OCI-LY3 (cell line): ENCODE results near the gene CAMK1D.

ENCODE experiments used
- H2AFZ ChIP-seq: fragments of 200-600, 300-600 bp; shearing (Covaris generic); 2 replicates; pipeline ENCODE4 v1.6.0; 2014; ENCODE audit warnings: antibody characterized with exemption, low read depth, low read length
- H3K27ac ChIP-seq: fragments of 200-600, 300-600 bp; sonication (generic); 2 replicates; pipeline ENCODE4 v1.5.1; 2014; ENCODE audit warnings: mild to moderate bottlenecking, low read length, moderate library complexity, mixed read lengths
- H3K27me3 ChIP-seq: fragments of 200-600, 300-600 bp; sonication (generic); 2 replicates; pipeline ENCODE4 v1.6.1; 2014; ENCODE audit warnings: low read depth, low read length, mixed read lengths
- H3K36me3 ChIP-seq: fragments of 200-600, 300-600 bp; sonication (generic); replicated peaks from 2 replicates; pipeline ENCODE3; 2014; ENCODE audit warnings: low read depth, low read length, mixed read lengths
- H3K4me1 ChIP-seq: fragments of 300-600, 200-600 bp; sonication (generic); 2 replicates; pipeline ENCODE4 v1.6.1; 2014; ENCODE audit warnings: low read length, mixed read lengths
- H3K4me2 ChIP-seq: fragments of 200-600, 300-600 bp; sonication (generic); 2 replicates; pipeline ENCODE4 v1.6.1; 2014; ENCODE audit warnings: low read length, mixed read lengths
- H3K4me3 ChIP-seq: fragments of 300-600, 200-600 bp; sonication (generic); 2 replicates; pipeline ENCODE4 v1.5.1; 2014; ENCODE audit warnings: antibody characterized with exemption, mild to moderate bottlenecking, low read length, moderate library complexity
- H3K79me2 ChIP-seq: fragments of 300-600, 200-600 bp; shearing (Covaris generic); 2 replicates; pipeline ENCODE4 v1.6.1; 2014; ENCODE audit warnings: mild to moderate bottlenecking, low read length, mixed read lengths
- H3K9ac ChIP-seq: fragments of 300-600, 200-600 bp; shearing (Covaris generic); 2 replicates; pipeline ENCODE4 v1.6.0; 2014; ENCODE audit warnings: mild to moderate bottlenecking, low read length, moderate library complexity
- H3K9me3 ChIP-seq: fragments of 200-600, 300-600 bp; shearing (Covaris generic); 2 replicates; pipeline ENCODE4 v1.6.1; 2014; ENCODE audit warnings: low read length, mixed read lengths; ENCODE audit not compliant: insufficient read depth
- H4K20me1 ChIP-seq: fragments of 200-600, 300-600 bp; sonication (generic); 2 replicates; pipeline ENCODE4 v1.6.1; 2016; ENCODE audit warnings: low read length, mixed read lengths; ENCODE audit not compliant: insufficient read depth
- CTCF ChIP-seq: fragments of 200-600, 300-600 bp; sonication (generic); IDR thresholded peaks from 2 replicates; pipeline ENCODE4 v1.5.1; 2014; ENCODE audit warnings: antibody characterized with exemption, low read length, low read depth
- EZH2phosphoT487 ChIP-seq: fragments of 200-600 bp; shearing (Covaris generic); IDR thresholded peaks from 2 replicates; pipeline ENCODE4 v1.6.1; 2018; ENCODE audit warnings: antibody characterized with exemption, mixed run types, low read depth

Gene CAMK1D

GRCh38 chr10:12559578-12560178, 210.3 kb downstream of the CAMK1D start:
- Histone ChIP-seq H2AFZ (no peak overlapping the region), H4K20me1 (peaks cover 61% of the 10 kb centered on the region), H3K4me3 (no peak overlapping the region), H3K27ac (no peak overlapping the region), H3K9me3 (no peaks in the 10 kb centered on the region), H3K4me1 (peaks cover 20% of the 10 kb centered on the region), H3K36me3 (peaks cover 9% of the 10 kb centered on the region), H3K79me2 (peaks cover 5% of the 10 kb centered on the region; the same call in 1 of the 2 replicates), H3K27me3 (no peaks in the 10 kb centered on the region), H3K4me2 (no peak overlapping the region), H3K9ac (no peak overlapping the region)
- no peak for TF ChIP-seq EZH2phosphoT487
- no peak for TF ChIP-seq CTCF

GRCh38 chr10:12561307-12561706, 212.0 kb downstream of the CAMK1D start:
- Histone ChIP-seq H3K27me3 (no peaks in the 10 kb centered on the region), H3K36me3 (no peaks in the 10 kb centered on the region), H3K9ac (no peak overlapping the region), H3K4me2 (no peak overlapping the region), H3K4me1 (peaks cover 20% of the 10 kb centered on the region), H4K20me1 (peaks cover 63% of the 10 kb centered on the region), H2AFZ (no peak overlapping the region), H3K27ac (no peak overlapping the region), H3K9me3 (no peaks in the 10 kb centered on the region), H3K4me3 (no peak overlapping the region), H3K79me2 (peaks cover 14% of the 10 kb centered on the region; the same call in 1 of the 2 replicates)
- TF ChIP-seq CTCF (no peak), EZH2phosphoT487 (no peak)

GRCh38 chr10:12561720-12562119, 212.4 kb downstream of the CAMK1D start:
- H3K4me2 ChIP-seq = no peak overlapping the region
- H3K36me3 ChIP-seq = no peaks in the 10 kb centered on the region
- no peaks in the 10 kb centered on the region for H3K9me3 ChIP-seq
- no peak overlapping the region for H2AFZ ChIP-seq
- no peaks in the 10 kb centered on the region for H3K27me3 ChIP-seq
- TF ChIP-seq CTCF (no peak), EZH2phosphoT487 (no peak)
- peaks cover 68% of the 10 kb centered on the region for H4K20me1 ChIP-seq
- H3K4me3 ChIP-seq = no peak overlapping the region
- H3K79me2 ChIP-seq = peaks cover 16% of the 10 kb centered on the region; the same call in 1 of the 2 replicates
- peaks cover 20% of the 10 kb centered on the region for H3K4me1 ChIP-seq
- no peak overlapping the region for H3K27ac ChIP-seq
- no peak overlapping the region for H3K9ac ChIP-seq

- Histone ChIP-seq H3K9me3 (no peaks in the 10 kb centered on the region), H3K36me3 (no peaks in the 10 kb centered on the region), H3K4me1 (peaks cover 20% of the 10 kb centered on the region), H4K20me1 (peaks cover 73% of the 10 kb centered on the region), H3K27me3 (no peaks in the 10 kb centered on the region), H3K4me2 (no peak overlapping the region), H3K79me2 (peaks cover 22% of the 10 kb centered on the region), H2AFZ (no peak overlapping the region), H3K9ac (no peak overlapping the region), H3K4me3 (no peak overlapping the region), H3K27ac (no peak overlapping the region)
- no peak for TF ChIP-seq CTCF
- TF ChIP-seq EZH2phosphoT487 = no peak
These were observed 214.1 kb downstream of the CAMK1D start for GRCh38 chr10:12563489-12563888.
